UCSD-AML1 (cell line): ENCODE data around the gene NLRP3.

Experiments
- DNase-seq: peaks from one replicate; lab custom pipeline; 2025; ENCODE audit not compliant: unreplicated experiment; lab: John Stamatoyannopoulos, UW

NLRP3 gene

DNA sequence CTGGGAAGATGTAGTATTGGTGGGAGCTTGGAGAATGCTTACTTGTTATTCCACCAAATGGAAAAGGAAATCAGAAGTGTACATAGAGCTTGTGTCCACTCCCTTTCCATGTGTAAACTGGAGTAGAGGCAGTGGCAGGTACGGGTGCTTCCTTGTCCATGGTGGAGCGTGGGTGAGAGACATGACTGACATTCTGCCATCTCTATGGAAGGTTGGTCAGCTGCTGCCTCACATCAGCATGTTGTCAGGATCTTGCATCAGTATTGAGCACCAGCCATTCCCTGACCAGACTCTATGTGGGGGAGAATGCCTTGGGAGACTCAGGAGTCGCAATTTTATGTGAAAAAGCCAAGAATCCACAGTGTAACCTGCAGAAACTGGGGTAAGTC, 19.8 kb downstream of the NLRP3 start:
- no peak for DNase-seq

DNA sequence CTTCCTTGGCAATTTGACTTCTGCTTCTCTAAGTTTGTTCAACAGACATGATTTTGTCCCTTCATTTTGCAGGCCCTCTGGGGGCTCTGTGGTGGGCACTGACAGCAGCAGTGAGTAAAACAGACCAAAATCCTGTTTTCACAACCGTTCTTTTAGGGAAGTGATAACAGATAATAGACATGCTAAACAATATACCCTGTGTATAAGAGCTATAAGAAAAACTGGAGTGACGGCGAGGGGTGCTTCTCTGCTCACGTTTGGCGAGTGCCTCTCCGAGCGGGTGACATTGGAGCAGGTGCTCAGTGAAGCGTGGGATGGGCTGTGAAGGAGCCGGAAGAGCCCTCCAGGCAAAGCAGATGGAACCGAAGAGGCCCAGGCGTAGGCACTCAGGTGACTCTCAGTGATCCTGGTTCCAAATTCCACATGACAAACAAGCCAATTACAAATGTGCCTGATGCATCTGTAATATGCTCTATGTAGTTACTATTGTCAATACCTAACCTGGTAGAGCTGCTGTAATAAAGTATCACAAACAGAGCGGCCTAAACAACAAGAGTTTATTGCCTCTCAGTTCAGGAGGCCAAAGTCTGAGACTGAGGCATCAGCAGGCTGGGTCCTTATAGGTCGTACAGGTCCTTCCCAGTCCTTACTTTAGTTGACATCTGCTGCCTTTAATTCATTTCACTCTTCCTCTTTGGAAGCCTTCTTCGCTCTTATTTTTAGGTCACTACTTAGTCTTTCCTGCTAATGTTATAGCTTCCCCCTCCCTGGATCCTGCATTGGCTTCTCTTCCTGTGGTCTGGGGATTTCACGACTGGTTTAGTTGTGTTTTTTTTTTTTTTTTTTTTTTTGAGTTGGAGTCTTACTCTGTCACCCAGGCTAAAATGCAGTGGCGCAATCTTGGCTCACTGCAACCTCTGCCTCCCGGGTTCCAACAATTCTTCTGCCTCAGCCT, 21.9 kb downstream of the NLRP3 start:
- DNase-seq: no peak

DNA sequence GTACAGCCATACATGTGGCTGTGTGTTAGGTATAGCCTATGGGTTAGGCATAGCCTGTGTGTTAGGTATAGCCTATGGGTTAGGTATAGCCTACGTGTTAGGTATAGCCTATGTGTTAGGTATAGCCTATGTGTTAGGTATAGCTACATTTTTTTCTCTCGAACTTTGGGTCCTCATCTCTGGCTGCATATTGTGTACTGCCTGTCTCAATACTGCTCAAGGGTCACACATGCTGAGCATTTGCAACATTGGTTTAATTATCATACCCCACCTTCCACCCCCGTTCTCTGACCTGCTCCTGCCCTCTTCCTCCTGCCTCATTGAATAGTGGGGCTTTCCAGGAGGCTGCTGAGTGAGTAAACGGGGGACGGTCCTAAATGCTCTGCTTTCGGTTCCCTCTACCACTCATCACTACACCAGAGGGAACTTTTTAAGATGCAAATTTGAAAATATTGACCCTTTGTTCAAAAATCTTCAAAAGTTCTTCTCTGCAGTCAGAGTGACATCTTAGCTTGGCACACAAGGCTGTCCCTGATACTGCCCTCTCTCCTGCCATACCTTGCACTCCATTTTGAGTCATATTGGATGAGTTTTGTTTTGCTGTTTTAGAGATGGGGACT, 24.1 kb downstream of the NLRP3 start:
- DNase-seq: no peak

DNA sequence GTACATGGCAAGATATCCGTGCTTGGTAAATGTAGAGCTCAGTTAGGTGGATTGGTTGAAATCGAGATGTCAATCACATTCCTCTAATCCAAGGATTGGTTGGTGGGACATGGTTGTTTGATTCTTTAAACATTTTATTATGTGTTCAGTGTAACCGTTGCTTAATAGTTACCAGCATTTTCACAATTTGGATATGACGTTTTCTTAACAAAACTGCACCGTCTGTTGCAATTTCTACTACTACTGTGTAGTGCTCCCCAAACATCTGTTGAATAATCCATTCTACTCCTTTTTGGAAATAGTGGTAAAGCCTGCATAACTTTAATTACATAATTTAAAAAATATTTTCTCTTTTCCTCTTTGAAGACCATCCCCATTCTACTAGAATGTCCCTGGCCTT, 25.6 kb downstream of the NLRP3 start:
- no peak for DNase-seq

DNA sequence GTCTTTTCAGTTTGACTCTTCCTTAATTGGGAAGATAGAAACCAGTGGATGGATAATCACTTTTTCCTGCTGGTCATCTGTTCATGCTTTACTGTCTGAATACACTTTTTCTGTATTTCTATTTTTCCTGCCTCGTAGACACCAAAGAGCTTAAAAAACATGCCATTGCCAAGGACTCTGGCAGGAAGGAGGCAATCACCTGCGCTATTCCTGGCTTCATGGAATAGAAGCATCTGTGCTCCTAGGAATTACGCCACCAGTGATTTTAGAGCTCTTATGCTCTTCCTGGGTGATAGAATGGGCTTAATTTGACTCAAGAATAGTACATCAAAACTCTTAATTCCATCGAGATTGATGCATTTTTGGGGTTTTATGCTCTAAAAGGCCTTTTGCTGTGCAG, 26.2 kb downstream of the NLRP3 start:
- no peak for DNase-seq

DNA sequence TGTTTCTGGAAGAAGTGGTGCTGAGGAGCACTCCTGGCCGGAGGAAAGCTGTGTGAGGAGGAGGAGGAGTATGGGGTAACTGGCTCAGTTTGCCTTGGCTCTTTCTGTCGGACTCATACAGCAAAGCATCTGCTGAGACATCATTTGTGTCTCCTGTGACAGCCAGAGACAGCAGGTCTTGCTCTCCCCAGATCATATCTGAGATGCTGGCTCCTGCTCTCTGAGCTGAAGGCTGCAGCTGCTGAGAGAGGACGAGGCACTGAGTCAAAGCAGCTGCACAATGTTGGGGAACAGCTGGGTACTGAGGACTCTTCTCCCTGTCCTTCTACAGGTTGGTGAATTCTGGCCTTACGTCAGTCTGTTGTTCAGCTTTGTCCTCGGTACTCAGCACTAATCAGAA, 27.7 kb downstream of the NLRP3 start:
- DNase-seq: no peak

DNA sequence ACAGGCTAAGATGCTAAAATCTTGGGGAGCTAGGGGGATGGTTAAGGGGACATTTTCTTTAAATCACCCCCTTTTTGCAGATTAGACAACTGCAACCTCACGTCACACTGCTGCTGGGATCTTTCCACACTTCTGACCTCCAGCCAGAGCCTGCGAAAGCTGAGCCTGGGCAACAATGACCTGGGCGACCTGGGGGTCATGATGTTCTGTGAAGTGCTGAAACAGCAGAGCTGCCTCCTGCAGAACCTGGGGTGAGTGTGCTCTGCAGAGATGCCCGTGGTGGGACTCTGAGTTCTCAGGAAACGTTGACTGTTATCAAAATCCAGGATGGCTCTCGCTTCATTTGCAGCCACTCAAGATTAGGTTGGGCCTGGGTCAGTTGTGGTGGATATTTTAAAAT, 28.6 kb downstream of the NLRP3 start:
- no peak for DNase-seq

DNA sequence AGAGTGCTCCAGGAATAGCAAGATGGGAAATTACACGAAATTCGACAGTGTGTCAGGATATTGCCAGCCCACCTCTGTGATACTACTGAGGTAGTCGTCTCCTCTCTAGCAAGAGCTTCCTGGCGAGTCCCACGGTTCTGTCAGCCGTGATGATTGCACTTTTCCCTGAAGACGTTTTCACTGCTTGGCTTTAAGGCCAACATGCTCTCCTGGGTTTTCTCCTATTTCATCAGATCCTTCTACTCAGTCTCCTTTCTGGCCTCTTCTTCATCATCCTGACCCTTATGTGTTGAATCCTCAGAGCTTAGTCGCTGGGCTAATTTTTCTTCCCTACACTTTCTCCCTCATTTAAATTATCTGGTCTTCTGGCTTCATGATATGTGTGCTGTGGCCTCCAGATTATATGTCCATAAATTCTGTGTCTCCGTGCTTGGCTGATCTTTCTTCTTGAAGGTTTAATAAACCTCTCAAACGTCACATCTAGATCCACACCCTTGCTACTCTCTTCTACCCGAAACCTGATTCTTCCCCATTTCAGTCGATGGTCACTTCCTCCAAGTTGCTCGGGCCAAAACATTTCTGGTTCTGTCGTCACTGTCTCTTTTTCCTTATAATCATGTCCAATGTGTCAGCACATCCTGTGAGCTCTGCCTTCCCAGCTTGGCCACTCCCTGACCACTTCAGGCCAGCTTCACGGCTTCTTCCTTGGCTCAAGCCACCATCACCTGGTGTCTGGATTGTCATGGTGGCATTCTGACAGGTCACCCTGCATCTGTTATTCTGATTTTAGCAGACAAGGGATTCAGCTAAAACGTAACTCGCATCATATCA, 29.8 kb downstream of the NLRP3 start:
- no peak for DNase-seq

DNA sequence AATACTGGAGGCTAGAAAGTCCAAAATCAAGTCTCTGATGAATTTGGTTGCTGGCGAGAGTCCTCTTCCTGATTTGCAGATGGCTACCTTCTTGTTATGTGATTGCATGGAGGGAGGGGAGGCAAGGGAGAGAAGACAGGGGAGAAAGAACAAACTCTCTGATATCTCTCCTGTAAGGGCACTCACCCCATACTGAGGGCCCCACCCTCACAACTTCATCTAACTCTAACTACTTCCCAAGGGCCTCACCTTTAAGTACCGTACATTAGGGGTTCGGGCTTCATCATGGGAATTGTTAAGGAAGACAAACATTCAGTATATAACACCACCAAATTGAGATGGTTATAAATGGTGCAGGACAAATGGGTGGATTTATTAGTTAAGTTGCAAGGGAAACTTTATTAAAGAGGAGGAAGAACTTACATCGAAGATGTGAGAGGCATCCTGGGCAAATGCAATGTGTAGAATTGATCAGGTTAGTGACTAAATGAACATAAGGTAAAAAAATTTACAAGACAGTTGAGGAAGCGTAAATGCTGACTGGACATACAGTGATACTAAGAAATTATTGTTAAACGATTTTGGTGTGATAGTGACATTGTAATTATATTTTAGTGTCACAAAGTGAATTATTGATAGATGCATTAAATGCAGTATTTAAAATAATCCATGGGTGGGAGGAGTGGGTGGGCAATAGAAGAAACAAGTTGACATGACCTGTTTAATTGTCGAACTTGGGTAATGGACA, 31.4 kb downstream of the NLRP3 start:
- DNase-seq: no peak

DNA sequence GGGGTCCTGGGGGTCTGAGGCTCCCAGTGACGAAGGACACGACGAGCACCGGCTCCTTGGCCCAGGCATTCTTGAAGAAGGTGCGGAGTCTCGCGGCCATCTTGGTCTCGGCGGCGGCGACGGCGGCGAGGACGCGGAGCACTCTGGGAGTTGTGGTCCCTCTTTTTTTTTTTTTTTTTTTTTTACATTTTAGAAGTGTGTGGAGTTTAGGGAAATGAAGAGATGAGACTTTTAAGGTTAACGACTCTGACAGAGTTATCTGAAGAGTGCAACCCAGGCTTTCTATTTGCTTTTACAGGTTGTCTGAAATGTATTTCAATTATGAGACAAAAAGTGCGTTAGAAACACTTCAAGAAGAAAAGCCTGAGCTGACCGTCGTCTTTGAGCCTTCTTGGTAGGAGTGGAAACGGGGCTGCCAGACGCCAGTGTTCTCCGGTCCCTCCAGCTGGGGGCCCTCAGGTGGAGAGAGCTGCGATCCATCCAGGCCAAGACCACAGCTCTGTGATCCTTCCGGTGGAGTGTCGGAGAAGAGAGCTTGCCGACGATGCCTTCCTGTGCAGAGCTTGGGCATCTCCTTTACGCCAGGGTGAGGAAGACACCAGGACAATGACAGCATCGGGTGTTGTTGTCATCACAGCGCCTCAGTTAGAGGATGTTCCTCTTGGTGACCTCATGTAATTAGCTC, 32.3 kb downstream of the NLRP3 start:
- no peak for DNase-seq

DNA sequence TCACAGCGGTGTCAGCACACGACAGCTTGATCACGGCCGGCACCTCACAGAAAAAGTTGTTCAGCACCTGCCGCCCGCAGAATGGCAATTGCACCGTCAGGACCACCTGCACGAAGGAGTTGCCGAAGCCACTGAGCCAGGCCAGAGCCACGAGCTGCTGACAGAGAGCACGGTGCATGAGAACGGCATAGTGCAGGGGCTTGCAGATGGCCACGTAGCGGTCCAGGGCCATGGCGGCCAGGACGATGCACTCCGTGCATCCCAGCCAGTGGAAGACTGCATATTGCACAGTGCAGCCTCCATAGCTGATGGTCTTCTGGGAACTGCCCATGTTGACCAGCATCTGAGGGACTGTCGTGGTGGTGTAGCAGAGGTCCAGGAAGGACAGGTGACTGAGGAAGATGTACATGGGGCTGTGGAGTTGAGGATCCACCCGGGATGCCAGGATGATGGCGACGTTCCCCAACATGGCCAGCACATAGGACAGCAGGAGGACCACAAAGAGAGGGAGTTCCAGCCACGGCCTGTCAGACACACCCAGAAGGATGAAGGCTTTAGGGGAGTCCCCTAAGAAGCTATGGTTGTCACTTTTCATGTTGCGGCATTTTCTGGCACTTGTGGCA, 35.5 kb downstream of the NLRP3 start:
- no peak for DNase-seq

DNA sequence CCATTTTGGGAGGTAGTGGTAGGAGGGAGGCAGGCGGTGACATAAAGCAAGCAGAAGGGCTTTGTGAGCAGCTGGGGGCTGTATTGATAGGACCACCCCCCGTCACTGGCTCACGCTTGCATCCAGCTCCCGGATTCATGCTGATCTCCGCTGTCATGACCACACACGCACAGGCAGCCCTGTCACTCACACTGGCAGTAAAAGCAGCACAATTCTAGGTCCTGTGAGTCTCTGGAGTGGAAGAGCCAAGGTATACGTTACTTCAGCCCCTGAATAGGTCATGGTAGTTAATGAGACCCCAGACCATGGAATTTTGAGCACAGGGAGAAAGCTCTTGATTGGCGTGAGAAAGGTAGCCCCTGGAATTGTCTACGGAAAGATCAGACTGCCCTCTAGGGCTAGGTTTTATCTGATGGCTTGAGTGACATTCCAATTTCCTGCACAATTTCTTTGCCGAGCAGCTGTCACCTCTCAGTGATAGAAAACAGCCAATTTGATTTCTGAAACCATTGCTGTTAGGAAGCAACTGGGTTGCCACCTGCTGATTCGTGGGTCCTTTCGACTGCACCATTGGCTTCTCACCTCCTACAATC, 36.6 kb downstream of the NLRP3 start:
- no peak for DNase-seq

DNA sequence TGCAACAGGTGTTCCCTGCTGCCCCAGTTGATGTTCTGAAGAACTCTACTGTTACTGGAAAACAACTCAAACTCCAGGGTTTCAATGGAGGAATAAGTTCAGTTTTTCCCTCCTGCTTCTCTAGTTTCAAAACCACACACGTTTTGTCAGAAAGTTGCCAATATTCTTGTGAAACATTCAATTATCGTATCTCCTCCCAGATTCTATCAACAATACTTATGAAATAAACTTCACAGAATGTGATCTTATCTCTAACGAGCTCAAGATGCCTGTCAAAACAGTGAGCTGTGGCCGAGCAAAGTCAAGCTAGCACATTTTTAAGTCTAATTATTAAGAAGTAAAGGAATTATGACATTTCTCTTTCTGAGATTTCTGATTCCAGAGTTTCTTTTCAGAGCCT, 37.3 kb downstream of the NLRP3 start:
- DNase-seq: no peak

DNA sequence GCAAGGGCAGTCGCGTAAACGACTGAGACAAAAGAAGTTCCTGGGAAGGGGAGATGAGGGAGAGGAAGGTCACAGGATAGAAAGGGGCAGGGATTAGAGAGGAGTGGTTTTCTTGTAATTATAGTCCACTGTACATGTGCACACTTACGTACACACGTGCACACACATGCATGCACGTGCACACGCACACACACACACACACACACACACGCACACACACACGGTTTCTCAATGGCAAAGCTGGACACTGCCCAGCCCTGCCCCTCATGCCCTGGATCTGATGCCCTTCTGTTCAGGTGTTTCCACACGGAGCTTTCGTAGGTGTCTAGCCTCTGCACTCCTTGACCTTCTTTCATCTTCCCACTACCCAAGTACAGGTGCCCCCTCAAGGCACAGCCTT, 38.0 kb downstream of the NLRP3 start:
- no peak for DNase-seq

DNA sequence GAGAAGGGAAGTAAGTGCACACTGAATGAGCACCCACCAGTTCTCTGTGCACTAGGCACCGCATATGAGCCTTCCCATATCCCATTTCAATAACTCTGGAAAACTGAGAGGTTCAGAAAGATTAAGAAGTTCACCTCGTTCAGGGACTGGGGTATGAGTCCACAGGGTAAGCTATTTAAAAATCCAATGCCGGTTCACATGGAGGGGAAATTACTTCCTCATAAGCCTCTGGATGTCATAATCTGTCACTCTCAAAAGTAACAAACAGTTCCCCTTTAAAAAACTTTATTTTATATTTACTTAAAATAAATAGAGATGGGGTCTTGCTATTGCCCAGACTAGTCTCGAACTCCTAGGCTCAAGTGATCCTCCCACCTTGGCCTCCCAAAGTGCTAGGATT, 40.0 kb downstream of the NLRP3 start:
- no peak for DNase-seq

DNA sequence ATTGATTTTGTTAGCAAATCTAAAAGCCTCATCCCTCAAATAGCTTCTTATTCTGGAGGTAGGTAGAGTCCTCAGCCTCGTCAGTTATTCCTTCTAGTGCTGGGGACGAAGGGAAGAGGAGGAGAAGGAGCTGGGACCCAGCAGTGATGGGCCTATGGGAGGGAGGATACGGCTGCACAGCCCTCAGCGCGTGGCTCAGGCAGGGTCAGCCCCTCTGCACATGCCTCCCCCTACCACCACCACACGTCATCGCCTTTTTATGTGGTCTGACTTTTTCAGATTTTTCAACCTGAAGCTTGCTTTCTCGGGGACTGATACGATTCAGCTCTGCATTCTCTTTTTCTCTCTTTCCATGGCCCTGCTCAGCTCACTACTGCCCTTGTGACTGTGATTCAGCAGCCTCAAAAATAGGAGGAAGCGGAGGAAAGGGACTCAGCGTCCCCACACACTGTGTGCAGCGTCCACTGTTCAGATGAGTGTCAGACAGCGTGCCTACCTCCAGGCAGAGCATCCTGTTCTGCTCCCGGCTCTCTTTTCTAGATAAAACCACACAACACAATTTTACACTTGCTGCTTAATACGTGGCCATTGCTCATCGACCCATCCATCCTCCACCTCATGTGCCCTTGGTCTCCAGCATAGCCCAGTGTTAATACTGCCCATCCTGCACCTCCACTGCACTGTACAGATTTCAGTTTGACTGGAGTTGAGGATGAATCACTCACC, 41.1 kb downstream of the NLRP3 start:
- DNase-seq: peak; percentile 47

DNA sequence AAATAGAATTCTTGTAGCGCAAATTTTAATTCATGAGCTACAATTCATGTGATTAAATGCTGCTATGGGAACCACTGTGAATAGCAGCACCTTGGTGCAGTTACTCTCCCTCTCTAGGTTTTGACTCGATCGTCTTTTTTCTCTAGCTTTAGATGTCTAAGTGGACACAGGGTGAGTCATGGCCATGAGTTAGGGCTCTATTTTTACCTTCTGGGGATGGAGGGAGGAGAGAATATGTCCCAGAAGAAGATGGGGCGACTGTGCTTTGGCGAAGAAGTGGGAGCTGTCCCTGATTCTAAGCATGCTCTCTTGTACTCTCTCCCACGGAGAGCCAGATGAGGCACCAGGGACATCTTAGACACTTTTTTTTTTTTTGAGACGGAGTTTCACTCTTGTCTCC, 43.5 kb downstream of the NLRP3 start:
- no peak for DNase-seq

DNA sequence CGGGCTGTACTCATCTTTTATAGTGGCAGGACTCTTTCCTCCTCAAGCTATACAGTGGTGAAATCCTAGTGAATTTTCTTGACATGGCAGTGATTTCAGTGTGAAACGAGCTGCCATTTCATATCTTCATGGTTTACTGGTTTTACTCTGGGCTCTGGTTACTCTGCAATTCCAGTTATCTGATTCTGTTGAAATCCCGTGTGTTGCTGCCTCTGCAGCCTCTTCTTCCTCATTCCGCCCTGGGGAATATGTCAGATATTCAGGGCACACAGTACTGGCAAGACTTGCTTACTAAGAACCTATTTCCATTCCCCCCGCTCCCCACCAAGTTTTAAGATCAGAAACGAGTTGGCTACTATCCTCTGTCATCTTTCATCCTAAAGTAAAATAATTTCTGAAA, 49.8 kb downstream of the NLRP3 start:
- DNase-seq: no peak

DNA sequence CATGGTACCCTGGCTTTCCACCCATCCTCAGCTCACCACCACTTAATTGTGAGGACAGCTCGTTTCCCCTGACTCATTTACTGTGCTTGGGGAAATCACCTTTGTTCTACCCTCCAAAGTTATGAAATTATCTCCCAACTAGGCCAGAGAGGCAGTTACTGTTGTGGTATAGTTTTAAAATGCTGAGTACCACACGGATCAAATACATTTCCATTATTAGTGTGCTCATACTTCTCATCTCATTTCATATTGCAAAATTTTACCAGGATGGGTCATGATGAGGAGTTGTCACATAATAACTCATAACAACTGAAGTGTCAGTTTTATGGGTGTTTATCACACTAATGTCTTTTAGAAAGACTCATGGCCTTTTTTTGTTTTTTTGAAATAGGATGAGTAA, 51.2 kb downstream of the NLRP3 start:
- DNase-seq: no peak
